Neural cell (in vitro differentiated cells): ENCODE data around the gene BLOC1S1. TPM values are rescaled to one million over a fixed set of nuclear protein-coding genes. Genes with fewer than 3 reads are reported as not detected.
A peak's percentile ranks its signal among the peaks of the same experiment; 100 is the strongest.

Experiments
- H2AFZ ChIP-seq: fragments of 200-600, 300-800 bp; sonication (generic), shearing (Covaris generic); 2 replicates; pipeline ENCODE4 v1.6.0; 2014; ENCODE audit warnings: low read depth, mild to moderate bottlenecking, antibody characterized with exemption, low read length, moderate library complexity
- H3F3A ChIP-seq: fragments of 200-600 bp; shearing (Covaris generic); 2 replicates; pipeline ENCODE4 v1.6.1; 2016; ENCODE audit warnings: mild to moderate bottlenecking, moderate library complexity, mixed read lengths, antibody characterized with exemption, low read length; ENCODE audit not compliant: insufficient read depth, poor library complexity, severe bottlenecking
- H3K27ac ChIP-seq: fragments of 200-600, 300-800 bp; sonication (generic), shearing (Covaris generic); 2 replicates; pipeline ENCODE4 v1.5.1; 2014; ENCODE audit warnings: mild to moderate bottlenecking, low read length, moderate library complexity
- H3K27me3 ChIP-seq: fragments of 300-800, 200-600 bp; sonication (generic), shearing (Covaris generic); 2 replicates; pipeline ENCODE4 v1.6.0; 2014; ENCODE audit warnings: mild to moderate bottlenecking, low read depth, low read length, moderate library complexity; ENCODE audit not compliant: insufficient read depth
- H3K36me3 ChIP-seq: fragments of 300-800, 200-600 bp; sonication (generic), shearing (Covaris generic); 2 replicates; pipeline ENCODE4 v1.5.1; 2014; ENCODE audit warnings: mild to moderate bottlenecking, antibody characterized with exemption, low read length, moderate library complexity; ENCODE audit not compliant: insufficient read depth
- H3K4me2 ChIP-seq: fragments of 300-800, 200-600 bp; sonication (generic), shearing (Covaris generic); 2 replicates; pipeline ENCODE4 v1.6.0; 2014; ENCODE audit warnings: mild to moderate bottlenecking, low read length
- H3K4me3 ChIP-seq: fragments of 300-800, 200-600 bp; sonication (generic), shearing (Covaris generic); 2 replicates; pipeline ENCODE4 v1.5.1; 2014; ENCODE audit warnings: mild to moderate bottlenecking, low read length, moderate library complexity
- H3K79me2 ChIP-seq: fragments of 200-600 bp; shearing (Covaris generic); replicated peaks from 2 replicates; pipeline ENCODE4 v1.6.0; 2014; ENCODE audit warnings: mild to moderate bottlenecking, low read length, moderate library complexity; ENCODE audit not compliant: insufficient read depth
- H3K9ac ChIP-seq: fragments of 300-800, 200-600 bp; sonication (generic), shearing (Covaris generic); 2 replicates; pipeline ENCODE4 v1.6.1; 2016; ENCODE audit warnings: mild to moderate bottlenecking, low read length, mixed read lengths
- H3K9me2 ChIP-seq: fragments of 200-600 bp; shearing (Covaris generic); 2 replicates; pipeline ENCODE4 v1.6.1; 2016; ENCODE audit warnings: mild to moderate bottlenecking, low read length, mixed read lengths; ENCODE audit not compliant: insufficient read depth
- H3K9me3 ChIP-seq: fragments of 200-600, 300-800 bp; sonication (generic), shearing (Covaris generic); 2 replicates; pipeline ENCODE4 v1.6.1; 2016; ENCODE audit warnings: mild to moderate bottlenecking, mixed run types, low read length, moderate library complexity, mixed read lengths
- H4K20me1 ChIP-seq: fragments of 200-600 bp; shearing (Covaris generic); 2 replicates; pipeline ENCODE4 v1.6.1; 2016; ENCODE audit warnings: mild to moderate bottlenecking, mixed run types; ENCODE audit not compliant: insufficient read depth
- CTCF ChIP-seq: fragments of 450-650 bp; IDR thresholded peaks from 2 replicates; pipeline ENCODE4 v1.5.1; 2014; ENCODE audit warnings: antibody characterized with exemption, mild to moderate bottlenecking, moderate library complexity; ENCODE audit not compliant: poor library complexity, severe bottlenecking
- EP300 ChIP-seq: fragments of 450-650 bp; conservative IDR thresholded peaks from 2 replicates; pipeline ENCODE4 v1.6.1; 2014; ENCODE audit warnings: antibody characterized with exemption, mild to moderate bottlenecking, moderate library complexity; ENCODE audit not compliant: poor library complexity, severe bottlenecking
- EZH2 ChIP-seq: fragments of 200-600, 300-800 bp; shearing (Covaris generic), sonication (generic); IDR thresholded peaks from 2 replicates; pipeline ENCODE4 v1.6.1; 2014; ENCODE audit warnings: antibody characterized with exemption, low read length, borderline replicate concordance, mild to moderate bottlenecking; ENCODE audit not compliant: insufficient read depth, poor library complexity, severe bottlenecking
- MXI1 ChIP-seq: fragments of 450-650 bp; conservative IDR thresholded peaks from 2 replicates; pipeline ENCODE4 v1.6.1; 2014; ENCODE audit warnings: antibody characterized with exemption, mild to moderate bottlenecking; ENCODE audit not compliant: poor library complexity, severe bottlenecking
- POLR2AphosphoS5 ChIP-seq: IDR thresholded peaks from 2 replicates; pipeline ENCODE4 v1.6.1; 2012
- RAD21 ChIP-seq: fragments of 450-650 bp; conservative IDR thresholded peaks from 2 replicates; pipeline ENCODE4 v1.6.1; 2014; ENCODE audit warnings: antibody characterized with exemption, mild to moderate bottlenecking, moderate library complexity
- REST ChIP-seq: IDR thresholded peaks from 2 replicates; pipeline ENCODE4 v1.6.1; 2012; ENCODE audit warnings: borderline replicate concordance
- SMC3 ChIP-seq: fragments of 450-650 bp; conservative IDR thresholded peaks from 2 replicates; pipeline ENCODE4 v1.6.1; 2014; ENCODE audit warnings: antibody characterized with exemption, mild to moderate bottlenecking, moderate library complexity; ENCODE audit not compliant: poor library complexity
- TAF1 ChIP-seq: IDR thresholded peaks from 2 replicates; pipeline ENCODE4 v1.6.1; 2012; ENCODE audit warnings: low read depth
- polyA plus RNA-seq: library from polyadenylated mRNA; depleted of rRNA; stranded (reverse); fragments of >200 nt; gene quantifications from 2 replicates; pipeline ENCODE4 v1.2.3, GENCODE V29; 2014

BLOC1S1 gene
- polyA plus RNA-seq, 1 donor from 2014 or later: 217 TPM

GRCh38 chr12:55743406-55744339 is 27.8 kb downstream of the BLOC1S1 start:
- H3K9me3 ChIP-seq: no peaks in the 10 kb centered on the region

More at GRCh38 chr12:55743406-55744339, 27.8 kb downstream of the BLOC1S1 start:
- Histone ChIP-seq H3K36me3 (no peaks in the 10 kb centered on the region), H3K9me2 (no peaks in the 10 kb centered on the region), H3K9ac (peak overlapping the region; percentile 77), H3K79me2 (peaks cover 49% of the 10 kb centered on the region), H3F3A (peaks cover 14% of the 10 kb centered on the region), H3K4me3 (peak overlapping the region; percentile 97), H3K27ac (peak overlapping the region; percentile 72), H4K20me1 (peaks cover 2% of the 10 kb centered on the region), H3K4me2 (peak overlapping the region; percentile 94), H3K27me3 (no peaks in the 10 kb centered on the region), H2AFZ (no peak overlapping the region)
- TF ChIP-seq EZH2 (no peak), REST (no peak), MXI1 (peak; percentile 72), RAD21 (no peak), TAF1 (no peak), CTCF (peak; percentile 27), EP300 (no peak), POLR2AphosphoS5 (peak; percentile 45), SMC3 (no peak)
